ENCODE measurements around the gene EGFLAM.

The EGFLAM gene

DNA sequence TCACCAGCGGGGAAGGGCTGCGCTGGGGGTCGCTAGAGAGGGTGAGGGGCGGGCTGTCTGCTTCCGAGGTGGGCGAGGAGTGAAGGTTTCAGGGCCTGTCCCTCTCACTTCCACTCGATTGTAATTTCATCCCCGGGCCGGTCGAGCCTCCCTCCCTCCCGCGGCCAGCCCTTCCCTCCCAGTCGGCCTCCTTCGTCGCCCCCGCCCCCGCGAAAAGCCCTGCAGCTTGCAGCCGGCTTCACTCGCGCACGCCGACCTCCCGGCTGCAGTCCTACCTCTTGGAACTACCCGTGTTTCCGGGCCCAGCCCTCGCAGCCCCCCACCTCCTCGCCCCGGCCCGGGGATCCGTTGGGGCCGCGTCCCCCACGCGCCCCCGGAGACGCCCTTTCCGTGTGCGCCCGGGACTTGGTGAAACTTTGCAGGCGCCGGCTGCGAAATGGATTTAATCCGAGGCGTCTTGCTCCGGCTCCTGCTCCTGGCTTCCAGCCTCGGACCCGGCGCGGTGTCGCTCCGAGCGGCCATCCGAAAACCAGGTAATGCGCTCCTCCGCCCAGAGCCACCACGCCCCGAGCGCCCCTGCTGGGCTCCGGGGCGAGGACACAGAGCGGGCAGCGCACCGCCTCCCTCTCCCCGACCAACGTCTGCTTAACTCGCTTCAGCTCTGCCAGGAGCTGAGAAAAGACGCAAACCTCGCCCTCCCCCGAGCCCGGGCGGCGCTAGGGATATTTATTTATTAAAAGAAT, at the start of gene EGFLAM:
Gene EGFLAM (plus strand): TSS at position 241 of the 743 bp plus-strand sequence. CDS start 196 bp downstream, at position 437.
- Histone ChIP-seq H4K20me1 (no peaks in the 10 kb centered on the region; a peak in 1 of 22 replicates), H3K27ac (no peak within 1 kb of the TSS), H3K36me3 (no peaks in the 10 kb centered on the region), H3K4me1 (no peaks in the 10 kb centered on the region), H3K9ac (no peak within 1 kb of the TSS), H3K4me3 (peak within 1 kb of the TSS in 2 of 10 experiments; percentile 13 to 22; a peak in 1 of 20 replicates), H3K27me3 (peaks cover 53 to 65% (median 58%) of the 10 kb centered on the region in 11 experiments), H3K4me2 (peak within 1 kb of the TSS in 7 of 11 experiments; percentile 4 to 39 (median 12); a peak in 4 of 22 replicates), H3K9me3 (replicated peaks in 1 of 11) (peaks cover 0 to 28% (median 16%) of the 10 kb centered on the region in 11 experiments; a peak in 15 of 22 replicates)
- no peak for TF ChIP-seq Cebpa-rat (IDR thresholded peaks at IDR 0.05)

- H3K9me3 ChIP-seq (replicated peaks in 1 of 11) = no peaks in the 10 kb centered on the region
- TF ChIP-seq Cebpa-rat (IDR thresholded peaks at IDR 0.05) = no peak
- no peaks in the 10 kb centered on the region; a peak in 1 of 20 replicates for H3K4me1 ChIP-seq
- H3K4me3 ChIP-seq = no peak overlapping the region
- H3K27ac ChIP-seq = no peak overlapping the region
- H3K4me2 ChIP-seq = no peak overlapping the region
- H3K36me3 ChIP-seq = no peaks in the 10 kb centered on the region
- 0 out of 22 replicates have a peak, but pooled peaks cover 0 to 4% (median 0%) of the 10 kb centered on the region in 11 experiments for H4K20me1 ChIP-seq
- no peak overlapping the region for H3K9ac ChIP-seq
- no peaks in the 10 kb centered on the region for H3K27me3 ChIP-seq
Observed at GRCh38 chr5:38208782-38209378, 49.5 kb upstream of the EGFLAM start.

DNA sequence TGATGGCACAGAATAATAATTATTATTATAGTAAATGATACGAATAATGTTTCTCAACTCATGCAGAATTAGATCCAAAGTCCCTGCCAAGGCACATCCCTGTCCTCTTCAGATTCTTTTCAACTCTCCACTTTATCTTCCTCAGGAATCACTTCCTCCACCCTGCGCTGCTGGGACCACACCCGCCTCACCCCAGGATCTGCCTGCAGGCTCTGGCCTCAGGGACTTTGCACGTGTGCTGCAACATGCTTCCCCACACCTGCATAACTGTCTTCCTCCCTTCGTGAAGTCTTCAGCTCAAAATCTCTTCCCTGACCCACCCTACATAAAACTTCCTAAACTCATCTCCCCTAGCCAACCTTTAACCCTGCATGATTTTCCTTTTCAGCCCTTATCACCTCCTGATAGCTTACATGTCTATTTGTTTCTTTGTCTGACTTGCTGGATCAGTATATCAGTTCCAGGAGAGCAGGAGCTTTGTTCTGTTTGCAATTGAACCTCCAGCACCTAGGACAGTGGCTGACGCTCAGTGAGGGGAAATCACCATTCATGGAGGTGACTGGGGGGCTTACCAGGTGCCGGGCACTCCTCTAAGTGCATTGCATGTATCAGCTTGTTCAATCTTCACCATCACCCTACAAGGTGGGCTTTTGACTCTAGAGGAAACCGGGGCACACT, 47.5 kb upstream of the EGFLAM start:
- no peak overlapping the region for H3K9ac ChIP-seq
- no peak overlapping the region for H3K4me2 ChIP-seq
- no peak overlapping the region for H3K4me3 ChIP-seq
- no peak for TF ChIP-seq Cebpa-rat (IDR thresholded peaks at IDR 0.05)
- H3K36me3 ChIP-seq = no peaks in the 10 kb centered on the region
- no peaks in the 10 kb centered on the region for H3K4me1 ChIP-seq
- no peak overlapping the region for H3K27ac ChIP-seq
- no peaks in the 10 kb centered on the region for H3K27me3 ChIP-seq
- 0 out of 22 replicates have a peak, but pooled peaks cover 0 to 4% (median 0%) of the 10 kb centered on the region in 11 experiments for H4K20me1 ChIP-seq
- no peaks in the 10 kb centered on the region for H3K9me3 ChIP-seq (replicated peaks in 1 of 11)

DNA sequence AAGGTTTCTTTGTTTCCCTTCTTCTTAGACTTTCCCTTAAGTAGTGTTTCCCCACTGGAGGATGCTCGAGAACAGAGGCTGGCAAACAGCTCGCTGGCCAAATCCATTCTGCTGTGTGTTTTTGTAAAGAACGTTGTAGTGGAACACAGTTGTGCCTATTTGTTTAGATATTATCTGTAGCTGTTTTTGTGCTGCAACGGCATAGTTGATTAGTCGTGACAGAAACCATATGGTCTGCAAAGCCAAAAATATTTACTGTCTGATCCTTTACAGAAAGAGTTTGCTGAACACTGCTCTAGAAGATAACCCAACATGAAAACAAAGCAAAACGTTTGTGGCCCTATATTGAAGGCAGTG, 47.0 kb upstream of the EGFLAM start:
- Histone ChIP-seq H4K20me1 (0 out of 22 replicates have a peak, but pooled peaks cover 0 to 4% (median 0%) of the 10 kb centered on the region in 11 experiments), H3K9ac (no peak overlapping the region), H3K4me1 (no peaks in the 10 kb centered on the region), H3K4me3 (no peak overlapping the region), H3K9me3 (replicated peaks in 1 of 11) (no peaks in the 10 kb centered on the region), H3K36me3 (no peaks in the 10 kb centered on the region), H3K27ac (no peak overlapping the region), H3K4me2 (no peak overlapping the region), H3K27me3 (no peaks in the 10 kb centered on the region)
- no peak for TF ChIP-seq Cebpa-rat (IDR thresholded peaks at IDR 0.05)

DNA sequence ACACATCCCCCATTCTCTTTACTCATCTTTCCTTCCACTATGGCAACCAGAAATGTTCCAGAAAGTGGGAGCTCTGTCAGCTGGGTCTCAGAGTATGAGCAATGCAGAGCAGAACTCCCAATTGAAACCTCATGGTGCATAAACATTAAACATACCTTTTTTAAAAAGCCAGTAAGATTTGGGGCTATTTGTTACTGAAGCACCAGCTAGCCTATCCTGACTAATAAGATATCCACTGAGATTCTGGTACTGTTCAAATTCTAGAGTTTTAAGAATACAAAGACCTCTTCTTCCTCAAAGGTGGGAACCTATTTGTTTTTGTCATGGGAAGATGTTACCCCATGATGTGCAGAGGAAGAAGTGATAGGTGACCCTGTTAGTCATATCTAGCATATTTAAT, 46.1 kb upstream of the EGFLAM start:
- H3K4me2 ChIP-seq = no peak overlapping the region
- no peak for TF ChIP-seq Cebpa-rat (IDR thresholded peaks at IDR 0.05)
- H3K9me3 ChIP-seq (replicated peaks in 1 of 11) = no peaks in the 10 kb centered on the region
- no peak overlapping the region for H3K4me3 ChIP-seq
- H3K36me3 ChIP-seq = no peaks in the 10 kb centered on the region
- 0 out of 22 replicates have a peak, but pooled peaks cover 0 to 4% (median 0%) of the 10 kb centered on the region in 11 experiments for H4K20me1 ChIP-seq
- no peaks in the 10 kb centered on the region for H3K4me1 ChIP-seq
- no peak overlapping the region for H3K27ac ChIP-seq
- no peaks in the 10 kb centered on the region for H3K27me3 ChIP-seq
- no peak overlapping the region for H3K9ac ChIP-seq

- H3K4me3 ChIP-seq = no peak overlapping the region
- H3K27ac ChIP-seq = no peak overlapping the region
- no peak overlapping the region for H3K4me2 ChIP-seq
- H3K9me3 ChIP-seq (replicated peaks in 1 of 11) = peaks cover 0 to 4% (median 0%) of the 10 kb centered on the region in 11 experiments; a peak in 2 of 22 replicates
- no peak overlapping the region for H3K9ac ChIP-seq
- no peak for TF ChIP-seq Cebpa-rat (IDR thresholded peaks at IDR 0.05)
- no peaks in the 10 kb centered on the region for H3K27me3 ChIP-seq
- no peaks in the 10 kb centered on the region for H3K36me3 ChIP-seq
- no peaks in the 10 kb centered on the region for H3K4me1 ChIP-seq
- H4K20me1 ChIP-seq = no peaks in the 10 kb centered on the region
Observed at GRCh38 chr5:38226091-38226490, 32.3 kb upstream of the EGFLAM start.

GRCh38 chr5:38228914-38229313, 29.4 kb upstream of the EGFLAM start:
- no peak overlapping the region for H3K4me3 ChIP-seq
- no peak for TF ChIP-seq Cebpa-rat (IDR thresholded peaks at IDR 0.05)
- no peak overlapping the region for H3K9ac ChIP-seq
- no peaks in the 10 kb centered on the region for H3K36me3 ChIP-seq
- H3K4me2 ChIP-seq = no peak overlapping the region
- H3K27ac ChIP-seq = no peak overlapping the region
- no peaks in the 10 kb centered on the region for H3K27me3 ChIP-seq
- peaks cover 0 to 6% (median 2%) of the 10 kb centered on the region in 11 experiments; a peak in 8 of 22 replicates for H3K9me3 ChIP-seq (replicated peaks in 1 of 11)
- H4K20me1 ChIP-seq = no peaks in the 10 kb centered on the region
- H3K4me1 ChIP-seq = no peaks in the 10 kb centered on the region

GRCh38 chr5:38234737-38235136, 23.6 kb upstream of the EGFLAM start:
- Histone ChIP-seq H3K27me3 (no peaks in the 10 kb centered on the region), H3K9me3 (replicated peaks in 1 of 11) (peaks cover 21 to 31% (median 27%) of the 10 kb centered on the region in 11 experiments), H3K36me3 (no peaks in the 10 kb centered on the region), H3K4me1 (no peaks in the 10 kb centered on the region), H3K4me2 (no peak overlapping the region), H3K27ac (no peak overlapping the region), H4K20me1 (no peaks in the 10 kb centered on the region), H3K9ac (no peak overlapping the region), H3K4me3 (no peak overlapping the region; a peak in 1 of 20 replicates)
- TF ChIP-seq Cebpa-rat (IDR thresholded peaks at IDR 0.05) = no peak

GRCh38 chr5:38237681-38238080, 20.7 kb upstream of the EGFLAM start:
- no peak overlapping the region for H3K9ac ChIP-seq
- no peaks in the 10 kb centered on the region for H4K20me1 ChIP-seq
- H3K4me3 ChIP-seq = no peak overlapping the region
- peaks cover 0 to 8% (median 0%) of the 10 kb centered on the region in 10 experiments; a peak in 3 of 20 replicates for H3K4me1 ChIP-seq
- H3K36me3 ChIP-seq = no peaks in the 10 kb centered on the region
- no peak for TF ChIP-seq Cebpa-rat (IDR thresholded peaks at IDR 0.05)
- no peak overlapping the region for H3K27ac ChIP-seq
- H3K4me2 ChIP-seq = no peak overlapping the region
- no peaks in the 10 kb centered on the region for H3K27me3 ChIP-seq
- H3K9me3 ChIP-seq (replicated peaks in 1 of 11) = peaks cover 21 to 31% (median 27%) of the 10 kb centered on the region in 11 experiments
